HepG2 (cell line): Measurements from ENCODE around the gene GALNT10. TPM values are rescaled to one million over a fixed set of nuclear protein-coding genes. Genes with fewer than 3 reads are reported as not detected.

Experiments used
- CERS6 ChIP-seq: sonication (generic); formaldehyde crosslinking; IDR thresholded peaks from 2 replicates; pipeline ENCODE4 v1.5.0; 2020; ENCODE audit warnings: missing genetic modification reagents
- MXD3 ChIP-seq: IDR thresholded peaks from 2 replicates; pipeline ENCODE4 v1.6.1; 2016; ENCODE audit warnings: mild to moderate bottlenecking, missing biosample characterization, missing genetic modification reagents
- NKX3-1 ChIP-seq: sonication (generic); formaldehyde crosslinking; IDR thresholded peaks from 2 replicates; pipeline ENCODE4 v1.5.0; 2020; ENCODE audit warnings: missing genetic modification reagents
- ZBTB25 ChIP-seq: IDR thresholded peaks from 2 replicates; pipeline ENCODE4 v1.6.1; 2018; ENCODE audit warnings: missing genetic modification reagents
- ZBTB43 ChIP-seq: sonication (generic); formaldehyde crosslinking; conservative IDR thresholded peaks from 2 replicates; pipeline ENCODE4 v1.4.0; 2020; ENCODE audit warnings: missing genetic modification reagents
- ZBTB7B ChIP-seq: sonication (generic); formaldehyde crosslinking; IDR thresholded peaks from 2 replicates; pipeline ENCODE4 v1.4.0; 2020; ENCODE audit warnings: missing genetic modification reagents
- ZHX1 ChIP-seq: sonication (generic); formaldehyde crosslinking; IDR thresholded peaks from 2 replicates; pipeline ENCODE4 v1.8.1; 2022; ENCODE audit warnings: low read depth, mild to moderate bottlenecking, missing genetic modification reagents
- ZNF274 ChIP-seq: sonication (generic); formaldehyde crosslinking; IDR thresholded peaks from 2 replicates; pipeline ENCODE4 v1.5.1; 2020; ENCODE audit warnings: mild to moderate bottlenecking, missing genetic modification reagents
- ZNF512B ChIP-seq: sonication (generic); formaldehyde crosslinking; IDR thresholded peaks from 2 replicates; pipeline ENCODE4 v1.5.1; 2020; ENCODE audit warnings: missing genetic modification reagents, mild to moderate bottlenecking, borderline replicate concordance
- ZNF703 ChIP-seq: sonication (generic); formaldehyde crosslinking; IDR thresholded peaks from 2 replicates; pipeline ENCODE4 v1.5.1; 2020; ENCODE audit warnings: missing genetic modification reagents, mild to moderate bottlenecking, moderate library complexity, borderline replicate concordance
- polyA plus RNA-seq, 8 experiments: library from polyadenylated mRNA; depleted of rRNA in 3 of 8; stranded (reverse) in 7 of 8; unstranded in 1 of 8; fragments of >200 nt; fragmentation: Illumina TruSeq in 4 of 8; extraction: Trizol in 4 of 8; gene quantifications; 2 replicates each; pipeline versions ENCODE4 v1.2.1 to v1.2.3, GENCODE V29; 2011 to 2016; ENCODE audit warnings: low read depth in 4 of 8, missing spikeins in 1 of 8, mixed read lengths in 1 of 8; ENCODE audit not compliant: insufficient read depth in 1 of 8
- total RNA-seq, 5 experiments: library from RNA; depleted of rRNA; stranded (reverse); fragments of >200 nt; fragmentation: Illumina TruSeq; extraction: Trizol; gene quantifications; 2 replicates each; pipeline ENCODE4 v1.2.3, GENCODE V29; 2016; ENCODE audit warnings: low read depth in 1 of 5
- TF ChIP-seq, protein P1 (sequence below): sonication (generic); formaldehyde crosslinking; IDR thresholded peaks from 2 replicates; pipeline ENCODE4 v1.5.1; 2020; ENCODE audit warnings: missing genetic modification reagents, mild to moderate bottlenecking, borderline replicate concordance
- TF ChIP-seq, protein P2 (sequence below): sonication (generic); formaldehyde crosslinking; IDR thresholded peaks from 2 replicates; pipeline ENCODE4; 2020; ENCODE audit warnings: missing genetic modification reagents, mild to moderate bottlenecking, borderline replicate concordance

GALNT10 gene
- total and polyA plus RNA-seq, 2 of the 13 experiments (the other 11 are each of a cell fraction or from before 2014, with no cell fraction given): 8.1 to 11.2 TPM

DNA sequence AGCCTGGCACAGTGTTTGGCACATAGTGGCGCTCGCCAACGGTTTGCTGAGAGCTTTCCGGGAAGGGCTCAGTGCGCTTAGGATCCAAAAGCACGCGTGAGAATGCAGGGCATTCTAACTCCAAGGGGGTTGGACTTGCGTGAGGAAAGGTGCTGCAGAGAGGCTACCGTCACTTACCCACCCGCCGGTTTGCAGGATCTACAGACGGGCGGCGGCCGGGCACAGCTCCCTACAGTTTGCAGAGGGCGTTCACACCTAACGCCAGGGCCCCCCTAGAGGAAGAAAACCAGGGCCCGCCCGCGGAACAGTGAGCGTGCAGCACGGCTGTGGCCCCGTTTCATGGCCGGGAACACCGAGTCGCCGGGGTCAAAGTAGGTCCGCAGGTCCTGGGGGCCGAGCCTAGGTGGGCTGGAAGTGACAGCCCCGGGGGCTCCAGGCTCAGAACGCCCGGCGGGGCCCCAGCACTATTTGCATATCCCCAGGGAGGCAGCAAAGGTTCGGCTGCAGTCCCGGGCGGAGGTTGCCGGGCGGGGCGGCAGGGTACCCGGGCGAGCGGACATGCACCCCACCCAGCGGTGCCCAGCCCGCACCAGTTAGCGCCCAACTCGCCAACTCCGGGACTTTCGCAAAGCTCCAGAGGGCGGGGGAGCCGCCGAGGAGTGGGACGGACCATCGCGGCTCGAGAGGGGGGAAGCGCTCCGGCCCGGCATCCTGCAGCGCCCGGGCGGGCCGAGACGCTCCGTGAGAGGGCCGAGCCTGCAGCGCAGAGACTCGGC is 526 bp upstream of the GALNT10 start (continued):
- TF ChIP-seq ZHX1 (CRISPR knock-in tag) (no peak), ZBTB7B (CRISPR knock-in tag) (no peak), MXD3 (peak; percentile 37; the same call in 1 of the 2 replicates), NKX3-1 (no peak), ZNF512B (CRISPR knock-in tag) (no peak), ZNF274 (CRISPR knock-in tag) (0 out of 2 replicates have a peak, but pooled peaks have one; percentile 9), ZNF703 (CRISPR knock-in tag) (no peak), ZBTB25 (CRISPR knock-in tag) (no peak), CERS6 (CRISPR knock-in tag) (0 out of 2 replicates have a peak, but pooled peaks have one; percentile 63), ZBTB43 (CRISPR knock-in tag) (no peak)
- TF ChIP-seq, protein P1, sequence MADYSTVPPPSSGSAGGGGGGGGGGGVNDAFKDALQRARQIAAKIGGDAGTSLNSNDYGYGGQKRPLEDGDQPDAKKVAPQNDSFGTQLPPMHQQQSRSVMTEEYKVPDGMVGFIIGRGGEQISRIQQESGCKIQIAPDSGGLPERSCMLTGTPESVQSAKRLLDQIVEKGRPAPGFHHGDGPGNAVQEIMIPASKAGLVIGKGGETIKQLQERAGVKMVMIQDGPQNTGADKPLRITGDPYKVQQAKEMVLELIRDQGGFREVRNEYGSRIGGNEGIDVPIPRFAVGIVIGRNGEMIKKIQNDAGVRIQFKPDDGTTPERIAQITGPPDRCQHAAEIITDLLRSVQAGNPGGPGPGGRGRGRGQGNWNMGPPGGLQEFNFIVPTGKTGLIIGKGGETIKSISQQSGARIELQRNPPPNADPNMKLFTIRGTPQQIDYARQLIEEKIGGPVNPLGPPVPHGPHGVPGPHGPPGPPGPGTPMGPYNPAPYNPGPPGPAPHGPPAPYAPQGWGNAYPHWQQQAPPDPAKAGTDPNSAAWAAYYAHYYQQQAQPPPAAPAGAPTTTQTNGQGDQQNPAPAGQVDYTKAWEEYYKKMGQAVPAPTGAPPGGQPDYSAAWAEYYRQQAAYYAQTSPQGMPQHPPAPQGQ (CRISPR knock-in tag): no peak
- TF ChIP-seq, protein P2, sequence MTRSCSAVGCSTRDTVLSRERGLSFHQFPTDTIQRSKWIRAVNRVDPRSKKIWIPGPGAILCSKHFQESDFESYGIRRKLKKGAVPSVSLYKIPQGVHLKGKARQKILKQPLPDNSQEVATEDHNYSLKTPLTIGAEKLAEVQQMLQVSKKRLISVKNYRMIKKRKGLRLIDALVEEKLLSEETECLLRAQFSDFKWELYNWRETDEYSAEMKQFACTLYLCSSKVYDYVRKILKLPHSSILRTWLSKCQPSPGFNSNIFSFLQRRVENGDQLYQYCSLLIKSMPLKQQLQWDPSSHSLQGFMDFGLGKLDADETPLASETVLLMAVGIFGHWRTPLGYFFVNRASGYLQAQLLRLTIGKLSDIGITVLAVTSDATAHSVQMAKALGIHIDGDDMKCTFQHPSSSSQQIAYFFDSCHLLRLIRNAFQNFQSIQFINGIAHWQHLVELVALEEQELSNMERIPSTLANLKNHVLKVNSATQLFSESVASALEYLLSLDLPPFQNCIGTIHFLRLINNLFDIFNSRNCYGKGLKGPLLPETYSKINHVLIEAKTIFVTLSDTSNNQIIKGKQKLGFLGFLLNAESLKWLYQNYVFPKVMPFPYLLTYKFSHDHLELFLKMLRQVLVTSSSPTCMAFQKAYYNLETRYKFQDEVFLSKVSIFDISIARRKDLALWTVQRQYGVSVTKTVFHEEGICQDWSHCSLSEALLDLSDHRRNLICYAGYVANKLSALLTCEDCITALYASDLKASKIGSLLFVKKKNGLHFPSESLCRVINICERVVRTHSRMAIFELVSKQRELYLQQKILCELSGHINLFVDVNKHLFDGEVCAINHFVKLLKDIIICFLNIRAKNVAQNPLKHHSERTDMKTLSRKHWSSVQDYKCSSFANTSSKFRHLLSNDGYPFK (CRISPR knock-in tag): peak; percentile 22; the same call in 1 of the 2 replicates
